Skin epidermis (tissue), 12 donors: ENCODE results near the gene C6orf62.
A peak's percentile ranks its signal among the peaks of the same experiment; 100 is the strongest.
"Not testable (repeated sequence)": the region's sequence is repeated elsewhere in the genome, so short reads cannot be mapped to it uniquely, and the experiment has no call there.

Source experiments
- H3K27ac ChIP-seq, 21 experiments: fragments of 200-600 bp; sonication (generic) in 11 of 21; one replicate each; pipeline ENCODE4 v1.5.0; 2020; ENCODE audit warnings: mild to moderate bottlenecking in 3 of 21, inconsistent platforms in 2 of 21, moderate library complexity in 2 of 21
- H3K4me3 ChIP-seq, 7 experiments: fragments of 200-600 bp; sonication (generic) in 2 of 7; one replicate each; pipeline ENCODE4 v1.5.0; 2020; ENCODE audit warnings: inconsistent platforms in 2 of 7, mild to moderate bottlenecking in 2 of 7, moderate library complexity in 1 of 7

Gene C6orf62

DNA sequence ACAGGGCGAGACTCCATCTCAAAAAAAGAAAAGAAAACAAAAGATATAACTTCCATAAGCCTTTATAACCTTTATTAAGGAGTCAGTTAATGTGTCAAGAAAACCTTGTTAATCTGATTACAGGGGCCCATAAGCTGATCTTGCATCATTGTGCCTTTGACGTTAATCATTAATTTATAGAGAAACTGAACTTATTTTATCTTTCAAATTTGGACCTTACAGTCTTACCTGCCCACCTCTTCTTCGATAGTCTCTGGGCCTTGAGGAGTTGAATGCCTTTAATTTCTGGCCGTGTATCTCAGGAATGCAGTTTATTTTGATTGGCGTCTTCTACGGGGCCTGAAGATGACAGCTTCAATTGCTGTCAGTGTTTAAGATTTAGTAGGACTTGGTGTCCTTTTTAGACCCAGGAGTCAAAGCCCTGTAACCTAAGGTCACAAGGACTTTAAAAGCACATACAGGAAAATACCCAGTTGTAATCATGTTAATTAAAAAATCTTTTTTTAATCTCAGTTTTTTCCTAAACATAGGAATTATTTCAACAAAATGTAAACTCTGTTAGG is 46.3 kb downstream of the C6orf62 start:
- no peak overlapping the region for H3K27ac ChIP-seq
- no peak overlapping the region for H3K4me3 ChIP-seq

DNA sequence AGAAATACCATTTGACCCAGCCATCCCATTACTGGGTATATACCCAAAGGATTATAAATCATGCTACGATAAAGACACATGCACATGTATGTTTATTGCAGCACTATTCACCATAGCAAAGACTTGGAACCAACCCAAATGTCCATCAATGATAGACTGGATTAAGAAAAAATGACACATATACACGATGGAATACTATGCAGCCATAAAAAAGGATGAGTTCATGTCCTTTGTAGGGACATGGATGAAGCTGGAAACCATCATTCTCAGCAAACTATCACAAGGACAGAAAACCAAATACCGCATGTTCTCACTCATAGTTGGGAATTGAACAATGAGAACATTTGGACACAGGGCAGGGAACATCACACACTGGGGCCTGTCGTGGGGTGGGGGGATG is 47.9 kb downstream of the C6orf62 start:
- not testable (repeated sequence) for H3K27ac ChIP-seq, H3K4me3 ChIP-seq

DNA sequence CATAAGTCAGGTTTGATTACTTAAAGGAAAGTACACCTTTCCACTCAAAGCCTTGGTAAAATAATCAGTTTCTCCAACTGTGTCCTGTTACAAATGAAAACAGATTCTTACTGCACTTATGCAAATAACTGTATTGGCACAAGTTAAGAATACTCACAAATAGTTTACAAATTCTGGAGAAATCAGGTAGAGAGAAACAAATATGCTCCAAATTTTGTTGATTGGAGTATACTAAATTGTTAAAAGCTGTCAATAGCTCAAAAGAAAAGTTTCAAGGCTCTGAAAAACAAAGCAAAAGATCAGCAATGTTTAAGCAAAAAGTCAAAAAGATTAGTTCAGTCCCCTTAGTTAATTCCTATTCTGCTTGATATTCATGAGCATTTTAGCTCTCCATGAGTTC is 48.5 kb downstream of the C6orf62 start:
- not testable (repeated sequence) for H3K27ac ChIP-seq, H3K4me3 ChIP-seq

DNA sequence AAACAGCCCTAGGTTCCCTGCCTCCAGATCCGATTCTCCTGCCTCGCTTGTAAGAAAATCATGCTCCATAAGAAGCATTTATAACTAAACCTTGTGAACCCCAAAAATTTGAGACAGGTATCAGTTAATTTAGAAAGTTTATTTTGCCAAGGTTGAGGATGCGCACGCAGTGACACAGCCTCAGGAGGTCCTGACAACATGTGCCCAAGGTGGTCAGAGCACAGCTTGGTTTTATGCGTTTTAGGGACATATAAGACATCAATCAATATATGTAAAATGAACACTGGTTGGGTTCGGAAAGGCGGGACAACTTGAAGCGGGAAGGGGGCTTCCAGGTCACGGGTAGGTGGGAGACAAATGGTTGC is 50.0 kb downstream of the C6orf62 start:
- H3K27ac ChIP-seq: peak overlapping the region in 1 of 21 experiments; percentile 1
- H3K4me3 ChIP-seq: no peak overlapping the region

DNA sequence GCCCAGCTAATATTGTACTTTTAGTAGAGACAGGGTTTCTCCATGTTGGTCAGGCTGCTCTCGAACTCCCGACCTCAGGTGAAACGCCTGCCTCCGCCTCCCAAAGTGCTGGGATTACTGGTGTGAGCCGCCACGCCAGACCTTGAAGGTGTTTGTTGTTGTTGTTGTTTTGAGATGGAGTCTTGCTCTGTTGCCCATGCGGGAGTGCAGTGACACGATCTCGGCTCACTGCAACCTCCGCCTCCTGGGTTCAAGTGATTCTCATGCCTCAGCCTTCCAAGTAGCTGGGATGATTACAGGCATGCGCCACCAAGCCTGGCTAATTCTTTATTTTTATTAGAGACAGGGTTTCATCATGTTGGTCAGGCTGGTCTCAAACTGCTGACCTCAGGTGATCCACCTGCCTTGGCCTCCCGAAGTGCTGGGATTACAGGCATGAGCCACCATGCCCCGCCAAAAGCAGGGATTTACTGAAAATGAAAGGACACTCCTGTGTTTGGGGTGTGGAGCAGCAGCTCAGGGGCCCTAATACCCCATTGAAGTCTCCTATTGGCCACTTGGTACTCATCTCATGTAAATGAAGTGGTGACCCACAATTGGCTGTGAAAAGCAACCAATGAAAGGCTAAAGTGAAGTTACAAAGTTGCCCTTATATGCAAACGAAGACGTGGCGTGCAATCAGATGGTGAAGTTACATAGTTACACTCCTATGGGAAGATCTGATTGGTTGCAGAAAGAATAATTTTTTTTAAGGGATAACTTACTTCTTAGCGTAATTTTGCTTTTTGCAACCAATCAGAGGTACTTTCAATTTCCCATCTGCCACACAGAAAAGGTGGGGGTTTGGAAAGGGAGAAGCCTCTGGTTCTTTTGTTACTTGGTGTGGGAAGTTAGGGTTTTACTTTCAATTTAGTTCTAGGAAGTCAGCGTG is 50.6 kb downstream of the C6orf62 start:
- H3K4me3 ChIP-seq: peak overlapping the region in 2 of 7 experiments; percentile 74

DNA sequence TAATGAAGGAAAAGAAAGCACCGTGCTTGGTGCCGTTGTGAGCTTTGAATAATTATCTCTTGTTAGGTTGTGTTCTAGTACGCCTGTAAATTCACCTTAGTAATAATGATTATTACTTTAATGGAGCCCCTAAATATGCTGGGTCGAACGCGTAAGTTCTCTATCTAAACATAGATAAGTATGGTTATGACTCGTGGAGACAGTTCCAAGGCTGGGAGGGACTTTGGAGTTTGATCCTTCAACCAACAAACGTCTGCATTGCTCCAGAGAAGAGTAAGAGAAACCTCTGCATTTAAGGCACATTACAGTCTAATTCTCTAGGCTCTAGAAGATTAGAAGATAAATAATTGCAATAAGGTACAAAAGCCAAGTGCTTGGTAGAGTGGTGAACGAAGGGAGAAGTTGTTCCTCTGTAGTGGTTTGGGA is 51.6 kb downstream of the C6orf62 start:
- H3K4me3 ChIP-seq: peak overlapping the region; percentile 74 to 97 (median 93)
- peak overlapping the region in 20 of 21 experiments; percentile 83 to 96 (median 90) for H3K27ac ChIP-seq

More for the DNA sequence above, 50.6 kb downstream of the C6orf62 start:
- H3K27ac ChIP-seq: peak overlapping the region in 6 of 21 experiments; percentile 85 to 96 (median 91)

DNA sequence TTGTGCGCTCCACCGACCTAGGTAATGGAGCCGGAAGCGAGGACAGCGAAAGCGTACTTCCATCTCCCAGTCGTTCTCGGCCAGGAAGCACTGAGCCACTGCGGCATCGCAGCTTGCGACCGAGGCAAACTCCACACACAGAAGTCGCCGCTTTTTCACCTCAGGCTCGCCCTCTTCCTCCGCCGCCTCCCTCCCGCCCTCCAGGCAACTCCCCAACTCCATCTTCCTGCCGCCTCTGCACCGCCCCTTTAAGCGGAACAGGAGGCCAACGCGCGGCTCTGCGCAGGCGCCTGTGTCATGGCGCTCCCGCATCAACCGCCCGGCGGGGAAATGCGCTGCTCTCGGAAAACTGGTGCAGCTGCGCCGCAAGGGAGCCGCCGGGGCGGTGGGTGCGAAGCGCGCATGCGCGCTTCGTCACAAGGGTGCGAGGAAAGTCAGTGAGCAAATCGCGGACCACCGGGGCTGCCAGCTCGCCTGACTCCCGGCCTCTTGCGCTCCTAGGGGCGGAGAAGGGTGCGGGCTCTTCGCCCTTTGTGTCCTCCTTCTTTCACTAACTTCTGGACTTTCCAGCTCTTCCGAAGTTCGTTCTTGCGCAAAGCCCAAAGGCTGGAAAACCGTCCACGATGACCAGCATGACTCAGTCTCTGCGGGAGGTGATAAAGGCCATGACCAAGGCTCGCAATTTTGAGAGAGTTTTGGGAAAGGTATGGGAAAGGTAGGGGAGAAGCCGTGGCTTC is 52.1 kb downstream of the C6orf62 start, which contains the start of the genes ACOT13 and TDP2:
Gene ACOT13 (plus strand): TSS at position 437 of the 737 bp plus-strand sequence. CDS start 187 bp downstream, at position 624.
Gene TDP2 (minus strand): TSS at position 259 of the 737 bp plus-strand sequence. CDS start 37 bp downstream, at position 222.
- Histone ChIP-seq H3K4me3 (peak within 1 kb of the TSS; percentile 74 to 97 (median 93)), H3K27ac (peak within 1 kb of the TSS; percentile 36 to 96 (median 89))

DNA sequence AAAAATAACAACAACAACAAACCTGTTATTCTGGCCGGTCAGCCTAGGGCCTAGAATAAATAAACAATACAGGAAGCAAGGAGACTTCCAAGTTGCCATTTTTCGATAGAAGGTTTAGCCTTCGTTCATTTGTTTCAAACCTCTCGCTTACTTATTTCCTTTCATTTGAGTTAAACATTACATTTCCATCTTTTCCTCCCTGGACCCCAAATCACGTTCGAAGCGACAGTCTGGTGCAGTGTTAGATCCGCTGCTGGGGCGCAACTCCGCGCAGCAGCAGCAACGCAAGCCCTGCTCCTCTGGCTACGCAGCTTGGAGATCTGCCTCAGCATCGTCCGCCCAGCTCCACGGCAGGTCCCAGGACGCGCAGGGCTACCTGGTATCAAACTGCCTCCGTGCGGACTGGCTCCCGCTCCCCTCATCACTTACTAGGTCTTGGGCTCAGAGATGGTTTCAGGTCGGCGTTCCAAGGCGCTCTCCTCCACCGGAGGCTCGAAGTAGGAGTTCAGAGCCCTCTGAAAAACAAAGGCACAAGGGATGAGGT is 52.8 kb downstream of the C6orf62 start:
- Histone ChIP-seq H3K27ac (peak overlapping the region; percentile 36 to 96 (median 89)), H3K4me3 (peak overlapping the region; percentile 74 to 97 (median 93))

DNA sequence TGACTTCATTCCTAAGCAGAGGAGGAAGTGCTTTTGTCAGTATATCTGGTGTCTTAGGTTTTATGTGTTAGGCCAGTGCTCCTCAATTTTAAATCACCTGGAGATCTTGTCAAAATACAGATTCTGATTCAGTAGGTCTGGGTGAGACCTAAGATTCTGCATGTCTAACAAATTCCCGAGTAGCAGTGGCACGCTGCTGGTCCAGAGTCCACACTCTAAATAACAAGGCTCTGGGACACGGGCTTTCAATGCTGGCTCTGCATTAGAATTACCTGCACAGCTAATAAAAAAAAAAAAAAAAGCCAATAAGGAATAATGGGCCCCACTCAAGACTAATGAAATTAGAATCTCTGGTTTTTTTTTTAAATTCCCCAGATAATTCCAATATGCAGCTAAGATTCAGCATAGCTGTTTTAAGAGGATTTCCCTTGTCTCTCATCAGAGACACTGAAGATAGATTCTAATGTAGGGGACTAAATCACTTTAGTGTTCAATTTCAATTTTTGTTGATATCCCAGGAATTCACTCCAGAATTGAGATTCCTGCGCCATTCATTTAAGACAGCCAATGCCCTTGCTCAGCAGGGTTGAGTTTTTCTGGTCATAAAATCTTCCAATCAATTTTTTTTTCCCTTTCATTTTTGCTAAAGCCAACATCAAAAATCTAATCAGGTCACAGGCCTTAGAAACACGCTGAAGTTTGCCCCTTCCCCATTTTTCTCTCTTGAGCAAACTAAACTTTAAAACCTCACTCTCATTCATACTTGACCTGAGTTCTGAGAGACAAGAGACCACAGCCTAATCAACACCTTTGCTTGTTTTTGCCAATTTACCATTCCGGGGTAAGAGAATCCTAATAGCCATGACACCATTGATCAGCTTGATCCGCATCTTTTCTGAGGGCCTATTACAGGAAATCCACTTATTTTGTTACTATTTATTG is 54.6 kb downstream of the C6orf62 start:
- no peak overlapping the region for H3K4me3 ChIP-seq
- no peak overlapping the region for H3K27ac ChIP-seq

DNA sequence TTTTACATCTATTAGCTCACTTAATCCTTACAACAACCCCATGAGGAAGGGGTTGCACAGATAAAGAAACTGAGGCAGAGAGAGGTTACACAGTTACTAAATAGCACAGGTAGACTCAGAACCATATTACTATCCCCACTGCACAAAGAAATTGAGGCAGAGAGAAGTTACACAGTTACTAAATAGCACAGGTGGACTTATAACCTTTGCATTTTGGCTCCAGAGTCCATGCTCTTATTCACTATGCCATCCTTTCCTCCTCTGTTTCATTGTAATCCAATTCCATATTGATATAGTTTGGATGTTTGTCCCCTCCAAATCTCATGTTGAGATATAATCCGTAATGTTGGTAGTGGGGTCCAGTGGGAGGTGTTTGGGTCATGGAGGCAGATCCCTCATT is 55.8 kb downstream of the C6orf62 start:
- Histone ChIP-seq H3K27ac (no peak overlapping the region), H3K4me3 (no peak overlapping the region)

DNA sequence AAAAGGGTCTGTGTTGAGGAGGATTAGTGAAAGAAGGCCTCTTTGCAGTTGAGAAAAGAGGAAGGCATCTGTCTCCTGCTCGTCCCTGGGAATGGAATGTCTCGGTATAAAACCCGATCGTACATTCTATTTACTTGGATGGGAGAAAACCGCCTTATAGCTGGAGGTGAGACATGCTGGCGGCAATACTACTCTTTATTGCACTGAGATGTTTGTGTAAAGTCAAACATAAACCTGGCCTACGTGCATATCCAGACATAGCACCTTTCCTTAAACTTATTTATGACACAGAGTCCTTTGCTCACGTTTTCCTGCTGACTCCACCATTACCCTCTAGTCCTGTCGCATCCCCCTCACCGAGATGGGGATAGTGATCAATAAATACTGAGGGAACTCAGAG is 56.7 kb downstream of the C6orf62 start:
- H3K4me3 ChIP-seq: no peak overlapping the region
- H3K27ac ChIP-seq: no peak overlapping the region

DNA sequence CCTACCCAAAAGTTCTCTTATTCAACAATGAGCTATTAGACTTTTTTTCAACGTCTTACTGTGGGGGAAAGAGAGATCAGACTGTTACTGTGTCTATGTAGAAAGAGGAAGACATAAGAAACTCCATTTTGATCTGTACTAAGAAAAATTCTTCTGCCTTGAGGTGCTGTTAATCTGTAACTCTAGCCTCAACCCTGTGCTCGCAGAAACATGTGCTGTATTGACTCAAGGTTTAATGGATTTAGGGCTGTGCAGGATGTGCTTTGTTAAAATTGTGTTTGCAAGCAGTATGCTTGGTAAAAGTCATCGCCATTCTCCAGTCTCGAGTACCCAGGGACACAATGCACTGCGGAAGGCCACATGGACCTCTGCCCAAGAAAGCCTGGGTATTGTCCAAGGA is 57.2 kb downstream of the C6orf62 start:
- H3K4me3 ChIP-seq, H3K27ac ChIP-seq: not testable (repeated sequence)

DNA sequence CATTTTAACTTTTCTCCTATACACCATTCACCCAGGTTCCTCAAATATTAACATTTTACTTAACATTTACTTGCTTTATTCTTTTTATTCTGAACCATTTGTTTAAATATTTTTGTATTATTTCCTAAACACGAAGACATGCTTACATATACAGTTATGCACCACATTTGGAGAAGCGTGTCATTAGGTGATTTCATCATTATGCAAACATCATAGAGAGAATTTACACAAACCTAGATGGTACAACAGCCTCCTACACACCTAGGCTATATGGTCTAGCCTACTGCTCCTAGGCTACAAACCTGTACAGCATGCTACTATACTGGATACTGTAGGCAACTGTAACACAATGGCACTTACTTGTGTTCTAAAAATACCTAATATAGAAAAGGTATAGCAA is 58.8 kb downstream of the C6orf62 start:
- no peak overlapping the region for H3K27ac ChIP-seq
- no peak overlapping the region for H3K4me3 ChIP-seq

DNA sequence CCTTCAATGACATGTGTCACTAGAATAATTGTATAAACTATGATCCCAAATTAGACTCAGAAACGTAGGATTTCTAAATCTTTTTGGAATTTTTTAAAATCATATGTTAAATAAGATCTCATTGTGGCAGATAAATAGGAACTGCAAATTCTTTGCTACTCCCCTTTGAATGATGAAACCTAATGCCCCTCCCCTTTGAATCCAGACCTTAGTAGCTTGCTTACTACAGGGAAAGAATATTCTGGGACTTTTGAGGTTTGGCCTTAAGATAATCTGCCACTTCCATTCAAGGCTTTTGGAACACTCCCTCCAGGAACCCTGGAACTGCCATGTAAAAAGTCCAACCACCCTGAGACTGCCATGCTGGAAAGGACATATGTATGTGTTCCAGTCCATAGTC is 59.4 kb downstream of the C6orf62 start:
- peak overlapping the region in 4 of 21 experiments; percentile 11 to 50 (median 18) for H3K27ac ChIP-seq
- no peak overlapping the region for H3K4me3 ChIP-seq

DNA sequence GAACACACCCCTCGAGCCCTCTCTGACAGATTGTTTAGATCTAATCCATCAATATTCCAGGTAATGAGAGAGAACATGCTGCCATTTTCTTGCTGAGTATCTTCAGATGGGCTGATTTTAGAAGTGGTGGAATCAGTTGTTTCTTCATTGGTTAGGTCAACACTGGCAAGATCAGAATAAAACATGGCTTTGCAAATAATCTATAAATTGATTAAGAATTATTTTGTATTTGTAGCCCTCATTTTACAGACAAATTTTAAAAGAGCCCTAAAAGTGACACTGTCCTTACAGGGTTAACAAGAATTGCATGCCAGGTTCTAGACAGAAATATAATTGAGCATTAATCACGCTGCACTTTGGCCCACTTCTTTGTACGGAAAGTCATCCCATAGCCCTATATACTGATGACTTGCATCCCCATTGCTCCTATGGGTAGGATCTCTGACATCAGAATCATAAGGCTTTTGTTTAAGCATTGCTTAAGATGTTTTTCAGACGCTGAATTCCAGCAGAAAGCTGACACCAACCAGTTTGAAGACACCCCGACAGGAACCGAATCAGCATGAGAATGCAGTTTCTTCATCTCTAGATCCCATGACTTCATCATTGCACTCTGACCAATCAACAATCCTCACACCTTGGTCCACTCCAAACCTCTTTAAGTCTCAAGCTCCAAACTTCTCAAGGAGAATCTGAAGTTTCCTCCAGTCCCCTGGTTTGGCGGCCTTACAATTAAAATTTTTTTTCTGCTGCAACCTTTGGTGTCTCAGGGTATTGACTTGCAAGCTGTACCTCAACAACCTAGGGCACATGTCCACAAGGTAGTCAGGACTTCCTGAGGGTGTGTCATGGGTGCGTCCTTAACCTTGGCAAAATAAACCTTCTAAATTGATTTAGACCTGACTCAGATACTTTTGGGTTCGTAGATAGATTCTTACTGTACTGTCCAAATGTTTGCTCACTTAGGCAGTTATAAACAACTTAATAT is 60.1 kb downstream of the C6orf62 start:
- H3K27ac ChIP-seq: peak overlapping the region in 5 of 21 experiments; percentile 9 to 50 (median 16)
- H3K4me3 ChIP-seq: no peak overlapping the region

DNA sequence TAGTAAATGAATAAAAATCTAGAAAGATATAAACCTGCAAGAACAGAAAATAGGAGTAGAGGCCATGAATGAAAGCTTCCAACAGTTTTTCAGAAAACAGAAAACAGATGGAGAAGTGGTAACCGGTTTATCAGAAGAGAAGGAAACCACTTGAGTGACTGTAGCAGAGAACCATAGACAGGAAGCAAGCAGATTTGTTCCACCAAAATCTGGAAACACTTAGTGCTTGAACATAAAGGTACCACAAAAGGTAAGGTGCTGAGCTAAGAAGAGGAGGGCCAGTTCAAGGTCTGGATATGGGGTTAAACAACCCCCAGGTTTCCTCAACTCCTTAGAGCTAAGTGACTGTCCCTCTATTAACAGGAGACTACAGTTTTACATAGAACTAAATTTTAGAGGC is 63.7 kb downstream of the C6orf62 start:
- Histone ChIP-seq H3K27ac (no peak overlapping the region), H3K4me3 (no peak overlapping the region)
